Ramos (cell line): Measurements from ENCODE around the gene HSPA6.
"Not testable (repeated sequence)": the region's sequence is repeated elsewhere in the genome, so short reads cannot be mapped to it uniquely, and the experiment has no call there.

ENCODE experiments used
- in situ Hi-C: fragments of 300-500 bp; cut with MboI; formaldehyde crosslinking; loops from one replicate; pipeline ENCODE4 v1.14.3; 2022; ENCODE audit warnings: low sequenced_read_pairs; ENCODE audit not compliant: unreplicated experiment

Gene HSPA6

GRCh38 chr1:161523817-161524741 lies at the start of gene HSPA6:
TSS of gene HSPA6 (plus strand) at chr1:161524540. CDS start at chr1:161524659, 119 bp downstream.
- in situ Hi-C loops: not testable (repeated sequence)

DNA sequence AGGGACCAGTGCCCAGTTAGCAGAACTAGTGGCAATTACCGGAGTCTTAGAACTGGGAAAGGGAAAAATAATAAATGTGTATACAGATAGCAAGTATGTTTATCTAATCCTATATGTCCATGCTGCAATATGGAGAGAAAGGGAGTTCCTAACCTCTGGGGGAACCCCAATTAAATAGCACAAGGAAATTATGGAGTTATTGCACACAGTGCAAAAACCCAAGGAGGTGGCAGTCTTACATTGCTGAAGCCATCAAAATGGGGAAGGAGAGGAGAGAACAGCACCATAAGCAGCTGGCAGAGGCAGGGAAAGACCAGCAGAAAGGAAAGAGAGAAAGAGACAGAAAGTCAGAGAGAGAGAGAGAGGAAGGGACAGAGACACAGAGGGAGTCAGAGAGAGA lies 46.6 kb upstream of the HSPA6 start:
- in situ Hi-C loops: not testable (repeated sequence)

GRCh38 chr1:161478985-161479384 lies 45.4 kb upstream of the HSPA6 start:
- in situ Hi-C loops: no loop called here

- in situ Hi-C loops: loop anchor here (10.0 kb wide), 1 partner anchor 264 kb away; the partner anchor contains the start of gene DUSP12
Measured at GRCh38 chr1:161480381-161481035, 43.8 kb upstream of the HSPA6 start.

DNA sequence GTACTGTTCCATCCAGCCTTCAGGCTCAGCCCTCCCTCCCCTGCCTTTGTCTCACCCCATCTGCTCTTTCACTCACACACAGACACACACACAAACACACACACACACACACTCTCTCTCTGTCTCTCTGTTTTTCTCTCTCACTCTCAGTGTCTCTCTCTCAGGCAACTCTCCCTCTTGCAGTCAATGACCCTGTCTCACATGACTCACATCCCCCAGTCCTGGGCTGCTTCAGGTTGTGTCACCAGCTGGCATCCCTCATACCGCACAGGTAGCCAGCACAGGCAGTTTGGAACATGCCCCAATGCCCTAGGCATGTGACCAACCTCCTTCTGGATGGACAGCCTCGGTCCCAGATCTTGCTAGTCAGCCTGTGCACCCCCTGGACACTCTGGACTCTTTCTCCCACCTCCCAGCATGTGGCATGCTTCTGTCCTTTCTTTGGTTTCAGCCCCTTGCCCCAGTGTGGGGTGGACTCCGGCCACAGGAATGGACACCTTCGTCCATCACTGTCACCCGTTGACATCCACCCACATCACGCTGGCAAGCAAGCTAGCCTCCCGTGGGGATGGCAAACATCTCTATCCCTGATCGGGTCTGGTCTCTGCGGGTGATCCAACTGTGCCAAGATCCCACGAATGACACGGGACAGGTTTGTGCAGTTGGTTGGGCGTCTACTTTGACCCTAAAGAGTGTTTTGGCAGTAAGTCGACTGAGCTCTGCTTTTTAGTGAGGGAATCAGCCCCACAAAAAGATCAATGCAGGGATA lies 42.5 kb upstream of the HSPA6 start:
- in situ Hi-C loops: loop anchor here (10.0 kb wide), 1 partner anchor 263 kb away; the partner anchor contains the start of gene DUSP12

DNA sequence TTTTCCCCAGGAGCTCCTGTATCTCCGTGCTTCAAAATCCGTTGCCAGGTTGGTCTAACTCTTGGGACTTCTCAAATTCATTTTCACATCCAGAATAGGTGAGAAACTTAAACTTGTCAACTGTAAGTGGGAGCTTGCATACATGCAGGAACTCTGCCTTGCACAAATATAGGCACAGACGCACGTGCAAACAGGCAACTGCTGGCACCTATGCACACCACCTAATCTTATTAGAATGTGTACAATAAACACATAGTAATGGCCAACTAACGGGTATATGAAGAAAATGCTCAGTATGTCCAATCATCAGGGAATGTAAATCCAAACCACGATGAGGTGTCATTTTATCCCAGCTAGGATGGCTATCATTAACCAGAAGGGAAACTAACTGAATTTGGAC lies 41.7 kb upstream of the HSPA6 start:
- in situ Hi-C loops: loop anchor here (10.0 kb wide), 1 partner anchor 262 kb away; the partner anchor contains the start of gene DUSP12

DNA sequence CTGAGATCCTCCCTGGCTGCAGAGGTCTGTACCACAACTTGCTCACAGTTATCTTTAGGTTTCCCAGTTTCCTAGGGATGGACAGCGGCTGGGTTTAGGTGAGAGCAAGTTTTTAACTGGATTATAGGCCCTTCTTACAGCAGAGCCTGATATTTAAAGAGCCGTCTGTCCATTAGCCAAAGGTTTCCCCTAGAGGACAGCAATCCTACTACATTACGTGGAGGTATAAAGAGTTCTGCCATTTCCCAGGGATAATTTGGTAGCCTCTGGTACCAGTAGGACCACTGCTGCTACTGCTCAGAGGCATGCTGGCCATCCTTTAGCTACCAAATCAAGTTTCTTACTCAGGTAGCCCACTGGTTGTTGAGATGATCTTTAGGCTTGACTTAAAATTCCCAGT lies 41.0 kb upstream of the HSPA6 start:
- in situ Hi-C loops: loop anchor here (10.0 kb wide), 1 partner anchor 261 kb away; the partner anchor contains the start of gene DUSP12

- in situ Hi-C loops: loop anchor here (10.0 kb wide), 1 partner anchor 260 kb away; the partner anchor contains the start of gene DUSP12
Measured at GRCh38 chr1:161484613-161485012, 39.7 kb upstream of the HSPA6 start.

DNA sequence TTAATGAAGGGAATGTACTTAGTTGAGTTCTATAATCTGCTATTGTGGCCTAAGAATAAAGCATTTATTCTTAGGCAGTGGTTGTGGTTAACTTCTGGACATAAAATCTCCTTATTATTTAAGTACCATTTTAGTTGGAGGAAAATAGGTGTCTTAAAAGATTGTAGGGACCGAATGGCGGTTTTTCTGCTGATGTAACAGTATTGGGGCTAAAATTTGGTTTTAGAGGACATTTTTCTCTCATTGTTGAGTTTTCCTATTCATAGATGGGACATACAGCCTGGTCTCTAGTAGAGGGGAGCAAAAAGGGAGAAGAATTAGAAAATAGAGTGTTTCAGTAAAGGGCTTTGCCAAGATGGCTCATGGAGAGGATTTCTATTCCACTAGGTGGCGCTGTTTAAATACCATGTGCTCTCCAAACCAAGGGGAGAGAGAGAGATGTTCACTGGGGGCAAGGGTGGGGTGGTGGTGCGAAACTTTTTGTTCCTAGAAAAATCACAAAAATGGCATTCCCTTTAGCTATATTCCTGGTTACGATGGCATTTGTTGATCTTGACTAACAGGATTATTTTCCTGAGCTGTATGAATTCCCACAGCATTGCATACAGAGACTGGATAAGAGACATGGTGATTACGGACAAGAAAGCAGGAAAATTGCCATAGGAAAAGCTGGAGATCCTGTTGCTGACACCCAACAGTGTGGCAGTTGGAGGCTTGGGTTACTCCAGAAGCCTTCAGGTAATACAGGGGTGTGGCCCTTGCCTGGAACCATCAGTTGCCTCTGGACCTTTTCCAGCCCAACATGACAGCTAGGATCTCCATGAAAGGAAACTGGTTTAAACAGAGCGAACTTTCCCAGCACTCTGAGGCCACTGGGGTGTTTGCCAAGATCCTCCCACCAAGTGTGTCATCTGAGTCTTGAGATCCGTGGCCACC lies 37.3 kb upstream of the HSPA6 start:
- in situ Hi-C loops: loop anchor here (10.0 kb wide), 1 partner anchor 258 kb away; the partner anchor contains the start of gene DUSP12

DNA sequence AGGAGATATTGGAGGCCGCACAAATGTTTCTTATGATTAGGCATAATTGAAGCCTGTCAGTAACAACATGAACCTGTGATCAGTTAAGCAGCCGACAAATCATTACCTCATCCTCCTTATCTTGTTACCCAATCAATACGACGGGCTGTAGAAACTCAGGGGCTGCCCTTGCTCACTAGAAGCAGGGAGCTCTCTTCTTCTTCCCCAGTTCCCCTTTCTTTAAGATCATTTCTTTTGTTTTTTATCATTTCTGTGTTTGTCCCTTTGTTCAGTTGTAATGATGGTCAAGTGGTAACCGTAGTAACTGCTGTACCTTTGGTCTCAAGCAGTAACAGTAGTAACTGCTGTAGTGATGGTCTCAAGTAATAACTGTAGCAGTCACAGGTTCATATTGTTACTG lies 32.9 kb upstream of the HSPA6 start:
- in situ Hi-C loops: no loop called here

DNA sequence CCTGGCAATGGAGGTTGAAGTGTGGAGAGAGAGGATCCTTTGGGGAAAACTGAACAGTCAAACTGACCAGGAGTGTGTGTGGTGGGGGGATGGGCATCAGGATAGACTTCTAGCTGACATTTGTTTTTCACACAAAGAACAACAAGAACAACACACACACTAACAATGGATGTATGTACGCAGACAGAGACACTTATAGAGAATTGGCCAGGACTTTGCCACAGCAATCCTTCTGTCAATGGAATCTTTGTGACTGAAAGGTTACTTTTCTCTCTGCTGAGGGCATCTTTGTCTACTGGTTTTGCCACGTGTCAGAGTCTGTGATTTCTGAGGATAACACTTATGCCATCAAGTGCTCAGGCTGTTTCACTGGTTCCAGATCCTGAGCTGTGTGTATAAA lies 31.5 kb upstream of the HSPA6 start:
- in situ Hi-C loops: no loop called here

DNA sequence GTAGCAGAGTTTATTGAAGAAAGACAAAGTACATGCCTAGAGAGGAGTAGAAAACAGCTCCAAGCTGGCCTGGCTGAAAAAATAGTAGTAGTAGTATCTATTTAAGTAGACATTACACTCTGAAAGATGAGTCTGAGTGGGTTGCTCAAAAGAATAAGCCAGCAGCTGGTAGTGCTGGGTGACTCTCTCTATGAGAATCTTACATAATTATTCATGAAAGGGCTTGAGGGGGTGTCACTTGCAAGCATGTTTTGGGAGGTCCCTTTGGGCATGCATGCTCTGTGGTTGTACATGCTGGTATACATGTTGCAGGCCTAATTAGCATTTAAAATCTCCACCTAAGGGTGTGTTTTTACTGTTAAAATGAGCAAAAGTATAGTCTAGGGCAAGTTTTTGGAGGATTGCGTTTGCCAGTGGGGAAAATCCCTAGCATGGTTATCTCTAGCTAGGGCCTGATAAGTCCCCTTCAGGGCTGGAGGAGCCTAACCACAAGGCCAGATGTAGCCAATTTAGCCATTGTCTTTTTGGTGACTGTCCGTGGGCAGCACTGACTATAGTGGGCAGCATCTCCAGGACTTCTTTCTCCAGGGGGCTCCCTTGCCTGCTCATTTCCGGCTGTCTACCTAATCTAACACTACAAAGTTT lies 30.1 kb upstream of the HSPA6 start:
- in situ Hi-C loops: no loop called here

DNA sequence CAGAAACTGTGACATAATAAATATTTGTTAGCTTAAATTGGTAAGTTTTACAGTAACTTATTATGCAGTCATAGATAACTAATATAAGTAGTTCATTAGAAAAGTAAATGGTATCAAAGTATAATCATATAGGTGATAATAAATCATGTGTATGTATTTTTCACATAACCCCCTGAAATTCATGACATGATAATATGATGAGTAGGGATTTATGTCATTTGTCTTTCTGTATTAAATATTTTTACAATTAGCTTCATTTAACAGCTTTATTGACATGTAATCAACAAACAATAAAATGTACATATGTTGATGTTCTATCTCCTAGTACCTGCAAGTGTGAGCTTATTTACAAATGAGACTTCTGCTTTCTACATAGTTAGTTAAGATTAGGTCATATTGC lies 28.9 kb upstream of the HSPA6 start:
- in situ Hi-C loops: no loop called here

DNA sequence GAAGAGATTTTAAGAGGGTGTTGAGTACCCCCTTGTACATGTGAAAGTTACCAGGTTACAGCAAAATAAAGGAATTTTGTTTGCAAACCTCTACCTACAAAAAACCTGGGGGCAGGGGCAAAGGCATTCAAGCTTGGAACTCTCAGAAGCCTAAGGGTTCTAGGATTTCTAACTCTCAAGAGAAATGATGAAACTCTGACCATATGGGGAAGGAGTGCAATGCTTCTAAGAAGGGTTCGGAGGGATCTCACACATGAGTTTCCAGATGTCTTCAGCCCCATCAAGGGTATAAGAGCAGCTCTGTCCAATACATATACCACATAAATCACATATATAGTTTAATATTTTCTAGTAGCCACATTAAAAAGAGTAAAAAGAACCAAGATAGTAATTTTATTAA lies 26.4 kb upstream of the HSPA6 start:
- in situ Hi-C loops: no loop called here

DNA sequence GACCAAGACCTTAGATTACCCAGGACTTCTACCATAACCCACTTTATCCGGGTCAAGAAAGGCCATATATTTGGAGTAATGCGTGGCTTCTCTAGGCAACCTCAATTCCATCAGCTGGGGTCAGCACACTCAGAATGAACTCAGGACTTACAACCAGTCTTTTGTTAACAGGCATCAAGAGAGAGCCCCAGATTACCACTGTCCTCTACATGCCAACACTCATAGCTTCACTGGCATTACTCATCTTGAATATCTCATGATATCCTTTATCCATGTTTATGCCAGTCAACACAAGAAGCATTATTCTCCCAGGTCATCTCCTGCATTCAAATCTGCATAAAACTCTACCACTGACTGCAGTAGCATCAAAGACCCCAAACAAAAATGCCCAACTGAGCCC lies 25.7 kb upstream of the HSPA6 start:
- in situ Hi-C loops: no loop called here

GRCh38 chr1:161499099-161500039 lies 25.0 kb upstream of the HSPA6 start:
- in situ Hi-C loops: no loop called here

DNA sequence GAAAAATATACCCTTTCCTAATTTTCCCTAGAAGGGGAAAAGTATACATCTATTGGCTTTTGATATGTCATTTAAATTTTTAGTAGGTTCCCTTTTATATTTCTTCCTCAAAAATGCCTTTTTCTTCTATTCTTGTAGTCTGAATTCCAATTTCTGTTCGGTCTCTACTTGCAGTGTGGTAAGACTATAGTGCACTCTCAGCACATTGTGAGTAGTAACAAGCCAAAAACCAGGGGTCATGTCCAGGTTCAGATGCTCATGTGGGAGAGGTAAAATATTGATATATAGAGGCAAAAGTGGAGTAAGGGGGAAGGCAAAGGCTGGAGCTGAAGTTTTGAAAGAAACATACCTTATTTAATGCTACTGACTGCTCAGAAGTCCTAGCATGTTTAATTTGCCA lies 23.1 kb upstream of the HSPA6 start:
- in situ Hi-C loops: no loop called here

DNA sequence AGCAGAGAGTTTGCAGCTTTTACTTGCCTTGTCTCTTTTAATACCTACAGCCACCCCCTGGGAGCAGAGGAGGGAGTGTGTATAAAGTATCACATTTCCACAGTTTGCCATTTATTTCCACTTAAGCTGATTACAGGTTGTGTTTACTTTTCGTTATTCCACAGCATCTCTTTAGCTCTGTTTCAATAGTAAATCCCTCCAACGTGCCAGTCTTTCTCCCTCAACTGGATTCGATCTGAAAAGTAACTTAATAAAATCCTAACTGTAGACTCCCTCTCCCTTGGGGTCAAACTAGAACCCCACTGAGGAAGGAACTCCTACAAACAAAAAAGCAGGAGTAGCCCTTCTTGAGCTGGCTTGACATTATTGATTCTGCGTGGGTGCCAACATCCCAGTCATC lies 22.2 kb upstream of the HSPA6 start:
- in situ Hi-C loops: no loop called here
